HG02970 (cell line): ENCODE measurements around the gene TMEM200B.
"Not testable (repeated sequence)": the region's sequence is repeated elsewhere in the genome, so short reads cannot be mapped to it uniquely, and the experiment has no call there.

Experiments
- ATAC-seq: cut with Tn5 transposase; IDR thresholded peaks from one replicate; pipeline ENCODE4 v1.9.1; 2021; ENCODE audit warnings: mild to moderate bottlenecking, moderate library complexity, moderate number of reproducible peaks; ENCODE audit not compliant: unreplicated experiment, low FRiP score

TMEM200B gene

GRCh38 chr1:29136391-29136915, 12.8 kb upstream of the TMEM200B start:
- ATAC-seq = no peak

- no peak for ATAC-seq
Observed at GRCh38 chr1:29134695-29135028, 11.0 kb upstream of the TMEM200B start.

GRCh38 chr1:29133861-29134694, 10.4 kb upstream of the TMEM200B start:
- ATAC-seq = no peak

- not testable (repeated sequence) for ATAC-seq
Observed at GRCh38 chr1:29131056-29131455, 7.4 kb upstream of the TMEM200B start.

GRCh38 chr1:29129916-29130315, 6.2 kb upstream of the TMEM200B start:
- no peak for ATAC-seq

- no peak for ATAC-seq
Observed at GRCh38 chr1:29128739-29129138, 5.0 kb upstream of the TMEM200B start.

GRCh38 chr1:29126198-29126597, 2.5 kb upstream of the TMEM200B start:
- ATAC-seq = no peak

GRCh38 chr1:29125788-29126187, 2.1 kb upstream of the TMEM200B start:
- ATAC-seq = no peak

- no peak for ATAC-seq
Observed at GRCh38 chr1:29125237-29125641, 1.5 kb upstream of the TMEM200B start.

GRCh38 chr1:29124366-29125236, 898 bp upstream of the TMEM200B start:
- no peak for ATAC-seq

- no peak for ATAC-seq
Observed at GRCh38 chr1:29123053-29123886, 433 bp downstream of the TMEM200B start.

- ATAC-seq = no peak
Observed at GRCh38 chr1:29122682-29123052, 1.0 kb downstream of the TMEM200B start.

- no peak for ATAC-seq
Observed at GRCh38 chr1:29121936-29122681, 1.6 kb downstream of the TMEM200B start.

GRCh38 chr1:29121516-29121935, 2.2 kb downstream of the TMEM200B start:
- ATAC-seq = no peak

GRCh38 chr1:29120947-29121485, 2.7 kb downstream of the TMEM200B start:
- ATAC-seq = no peak

GRCh38 chr1:29120367-29120766, 3.3 kb downstream of the TMEM200B start:
- ATAC-seq = no peak

- ATAC-seq = no peak
Observed at GRCh38 chr1:29119121-29119929, 4.4 kb downstream of the TMEM200B start.

GRCh38 chr1:29117381-29117780, 6.3 kb downstream of the TMEM200B start:
- no peak for ATAC-seq

GRCh38 chr1:29114654-29115053, 9.0 kb downstream of the TMEM200B start:
- ATAC-seq = no peak
